ENCODE data around the gene ATP10A. TPM values are rescaled to one million over a fixed set of nuclear protein-coding genes. Genes with fewer than 3 reads are reported as not detected.

ATP10A gene
- total RNA-seq, 1 experiment from 2014 or later, result 3.9 TPM

- no peaks in the 10 kb centered on the region for H3K27me3 ChIP-seq (ENCODE audit: insufficient read depth, low read length)
- no peak overlapping the region for H3K14ac ChIP-seq (ENCODE audit: insufficient read depth, low read length)
- no peak overlapping the region for H2AK5ac ChIP-seq (ENCODE audit: insufficient read length, low read length)
- H3K27ac ChIP-seq (ENCODE audit: insufficient read length, low read depth, low read length), result no peak overlapping the region
- no peak overlapping the region for H3K18ac ChIP-seq (ENCODE audit: insufficient read length, low read depth, low read length)
- no peak overlapping the region for H2BK15ac ChIP-seq (ENCODE audit: low read depth, low read length)
- Mint-ChIP-seq H3K4me1 (peaks cover 19 to 57% of the 10 kb centered on the region in 2 experiments), H3K36me3 (ENCODE audit: insufficient read depth in 1 of 3, low read depth in 3 of 3) (peaks cover 0 to 2% (median 0%) of the 10 kb centered on the region in 3 experiments; a peak in 2 of 7 replicates), H3K27me3 (ENCODE audit: low read depth) (no peaks in the 10 kb centered on the region), H3K9me3 (no peaks in the 10 kb centered on the region; a peak in 1 of 5 replicates), H3K27ac (peak overlapping the region in 1 of 3 experiments; percentile 4; a peak in 1 of 7 replicates), H3K4me3 (no peak overlapping the region)
- no peak overlapping the region for H3K23ac ChIP-seq (ENCODE audit: insufficient read length, low read depth, low read length)
- no peaks in the 10 kb centered on the region for H3K9me3 ChIP-seq (ENCODE audit: control insufficient read depth, low read depth, low read length)
- no peak overlapping the region for H2BK12ac ChIP-seq (ENCODE audit: insufficient read length, low read depth, low read length)
- no peaks in the 10 kb centered on the region for H3K23me2 ChIP-seq (ENCODE audit: insufficient read length, low read depth, low read length, poor library complexity, severe bottlenecking)
- no peak overlapping the region for H3K4me2 ChIP-seq (ENCODE audit: insufficient read depth, insufficient read length, low read length)
- no peak overlapping the region for H3K56ac ChIP-seq (ENCODE audit: insufficient read length, low read depth, low read length)
- no peak overlapping the region for H2BK120ac ChIP-seq (ENCODE audit: low read depth, low read length, poor library complexity, severe bottlenecking)
- no peak for DNase-seq
- no peak overlapping the region for H2AFZ ChIP-seq (ENCODE audit: low read length)
- WGBS (ENCODE audit: extremely low coverage, insufficient read length, low lambda C conversion rate), result no CpG with 5 or more reads among the region's 8 CpGs
- H3K79me2 ChIP-seq (ENCODE audit: insufficient read depth, low read length), result no peaks in the 10 kb centered on the region
- no peak overlapping the region for H2BK20ac ChIP-seq (ENCODE audit: low read depth, low read length, poor library complexity, severe bottlenecking)
- H3T11ph ChIP-seq (ENCODE audit: low read length), result no peak overlapping the region
- no peak overlapping the region for H3K4ac ChIP-seq (ENCODE audit: low read depth, low read length)
- no peak overlapping the region for H4K5ac ChIP-seq (ENCODE audit: insufficient read length, low read depth, low read length)
- TF ChIP-seq CTCF (conservative IDR thresholded peaks at IDR 0.05), result no peak
- H4K8ac ChIP-seq (replicated peaks; ENCODE audit: insufficient read length, low read depth, low read length), result no peak overlapping the region
- no peaks in the 10 kb centered on the region for H3K79me1 ChIP-seq (ENCODE audit: insufficient read depth, low read depth, low read length, poor library complexity, severe bottlenecking)
- H3K4me1 ChIP-seq (ENCODE audit: insufficient read depth, low read length), result no peaks in the 10 kb centered on the region; the same call in 1 of the 2 replicates
- H4K91ac ChIP-seq (ENCODE audit: insufficient read length, low read depth, low read length), result no peak overlapping the region
- H3K9ac ChIP-seq (ENCODE audit: extremely low read depth, insufficient read length, low read length), result no peak overlapping the region
- H2BK5ac ChIP-seq (ENCODE audit: insufficient read length, low read length), result no peak overlapping the region
- no peaks in the 10 kb centered on the region for H4K20me1 ChIP-seq (ENCODE audit: control insufficient read depth, insufficient read depth, insufficient read length)
Observed at GRCh38 chr15:25797511-25797935, 65.6 kb downstream of the ATP10A start.
